GM12878 (cell line): ENCODE results near the gene F12.

Experiments used
- CBFB ChIP-seq: IDR thresholded peaks from 2 replicates; pipeline ENCODE4 v1.6.1; 2016; ENCODE audit warnings: antibody characterized with exemption, low read depth
- EP300 ChIP-seq, 2 experiments: fragments of 150-350 bp in 1 of 2; IDR thresholded peaks; 2 replicates each; pipeline ENCODE4 v1.6.1; 2011 to 2012; ENCODE audit warnings: low read depth in 2 of 2, low read length in 2 of 2, borderline replicate concordance in 1 of 2, improper control_type of control experiment in 1 of 2, inconsistent platforms in 1 of 2; ENCODE audit not compliant: control insufficient read depth in 1 of 2
- MXI1 ChIP-seq: fragments of 150-350 bp; IDR thresholded peaks from 2 replicates; pipeline ENCODE4 v1.6.1; 2011; ENCODE audit warnings: low read depth, mild to moderate bottlenecking, inconsistent platforms, low read length, improper control_type of control experiment
- TAF1 ChIP-seq: IDR thresholded peaks from 2 replicates; pipeline ENCODE4 v1.6.1; 2011; ENCODE audit warnings: mild to moderate bottlenecking, low read depth, low read length, borderline replicate concordance
- ZNF24 ChIP-seq: fragments of 450-650 bp; IDR thresholded peaks from 2 replicates; pipeline ENCODE4 v1.6.1; 2017; ENCODE audit warnings: antibody characterized with exemption, mild to moderate bottlenecking
- ZNF274 ChIP-seq: IDR thresholded peaks from one replicate; pipeline ENCODE4 v1.8.0; 2011; ENCODE audit not compliant: insufficient read length, insufficient read depth
- ZZZ3 ChIP-seq: IDR thresholded peaks from 2 replicates; pipeline ENCODE4 v1.6.1; 2011; ENCODE audit warnings: low read depth; ENCODE audit not compliant: control insufficient read depth, insufficient read length
- TF ChIP-seq, protein P1 (sequence below), 3 experiments: IDR thresholded peaks in 2 of 3; conservative IDR thresholded peaks in 1 of 3; 2 replicates each; pipeline ENCODE4 v1.5.1; 2011; ENCODE audit warnings: low read depth in 3 of 3, low read length in 3 of 3, mild to moderate bottlenecking in 3 of 3, control low read depth in 2 of 3, moderate library complexity in 2 of 3, inconsistent platforms in 1 of 3, mixed read lengths in 1 of 3; ENCODE audit not compliant: control insufficient read depth in 2 of 3, insufficient read depth in 1 of 3; ENCODE audit errors: extremely low read depth in 1 of 3

DNA sequence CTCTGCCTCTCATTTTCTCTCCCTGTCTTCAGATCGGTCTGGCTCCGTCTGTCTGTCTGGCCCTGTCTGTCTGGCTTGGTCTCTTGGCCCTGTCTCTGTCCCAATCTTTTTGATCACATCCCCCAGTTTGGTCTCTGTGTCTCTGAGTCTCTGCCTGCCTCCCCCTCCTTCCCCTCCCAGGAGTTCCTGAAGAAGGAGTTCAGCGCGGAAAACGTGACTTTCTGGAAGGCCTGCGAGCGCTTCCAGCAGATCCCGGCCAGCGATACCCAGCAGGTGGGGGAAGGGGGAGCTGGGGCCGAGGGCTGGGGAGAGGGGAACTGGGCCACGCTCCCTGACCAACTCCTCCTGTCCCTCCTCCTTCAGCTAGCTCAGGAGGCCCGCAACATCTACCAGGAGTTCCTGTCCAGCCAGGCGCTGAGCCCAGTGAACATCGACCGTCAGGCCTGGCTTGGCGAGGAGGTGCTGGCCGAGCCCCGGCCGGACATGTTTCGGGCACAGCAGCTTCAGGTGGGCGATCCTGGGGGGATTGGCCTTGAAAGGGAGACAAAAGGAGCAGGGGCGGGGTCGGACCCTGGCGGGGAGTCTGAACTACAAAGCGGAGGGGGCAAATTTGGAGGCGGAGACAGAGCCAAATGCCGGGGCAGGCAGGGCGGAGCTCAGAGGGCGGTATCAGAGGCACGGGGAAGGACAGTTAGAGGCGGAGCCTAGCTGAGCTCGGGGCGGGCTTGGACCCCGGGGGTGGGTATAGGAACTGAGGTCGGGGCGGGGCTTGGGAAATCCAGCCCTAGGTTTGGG is 42.6 kb downstream of the F12 start:
- TF ChIP-seq CBFB, result no peak
- TF ChIP-seq, protein P1, sequence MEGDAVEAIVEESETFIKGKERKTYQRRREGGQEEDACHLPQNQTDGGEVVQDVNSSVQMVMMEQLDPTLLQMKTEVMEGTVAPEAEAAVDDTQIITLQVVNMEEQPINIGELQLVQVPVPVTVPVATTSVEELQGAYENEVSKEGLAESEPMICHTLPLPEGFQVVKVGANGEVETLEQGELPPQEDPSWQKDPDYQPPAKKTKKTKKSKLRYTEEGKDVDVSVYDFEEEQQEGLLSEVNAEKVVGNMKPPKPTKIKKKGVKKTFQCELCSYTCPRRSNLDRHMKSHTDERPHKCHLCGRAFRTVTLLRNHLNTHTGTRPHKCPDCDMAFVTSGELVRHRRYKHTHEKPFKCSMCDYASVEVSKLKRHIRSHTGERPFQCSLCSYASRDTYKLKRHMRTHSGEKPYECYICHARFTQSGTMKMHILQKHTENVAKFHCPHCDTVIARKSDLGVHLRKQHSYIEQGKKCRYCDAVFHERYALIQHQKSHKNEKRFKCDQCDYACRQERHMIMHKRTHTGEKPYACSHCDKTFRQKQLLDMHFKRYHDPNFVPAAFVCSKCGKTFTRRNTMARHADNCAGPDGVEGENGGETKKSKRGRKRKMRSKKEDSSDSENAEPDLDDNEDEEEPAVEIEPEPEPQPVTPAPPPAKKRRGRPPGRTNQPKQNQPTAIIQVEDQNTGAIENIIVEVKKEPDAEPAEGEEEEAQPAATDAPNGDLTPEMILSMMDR (IDR thresholded peaks at IDR 0.05 in 2 of 3, conservative IDR thresholded peaks at IDR 0.05 in 1 of 3; ENCODE audit: control insufficient read depth in 2 of 3, extremely low read depth in 1 of 3, insufficient read depth in 1 of 3, low read depth in 3 of 3, low read length in 3 of 3), result no peak
- no peak for TF ChIP-seq ZNF24
- no peak for TF ChIP-seq ZNF274
- no peak for TF ChIP-seq EP300 (IDR thresholded peaks at IDR 0.05; ENCODE audit: borderline replicate concordance in 1 of 2, control insufficient read depth in 1 of 2, low read depth in 2 of 2, low read length in 2 of 2)
- no peak for TF ChIP-seq MXI1
- no peak for TF ChIP-seq ZZZ3
- no peak for TF ChIP-seq TAF1
